SHP77 treated with DMSO at 0.1 percent for 48 hours (cell line): Measurements from ENCODE around the gene FAM131C.
"Not testable (repeated sequence)": the region's sequence is repeated elsewhere in the genome, so short reads cannot be mapped to it uniquely, and the experiment has no call there.

Source experiments
- DNase-seq: peaks from one replicate; lab custom pipeline; 2025; lab: John Stamatoyannopoulos, UW

FAM131C gene

GRCh38 chr1:16058394-16059120, 14.9 kb downstream of the FAM131C start:
- not testable (repeated sequence) for DNase-seq

DNA sequence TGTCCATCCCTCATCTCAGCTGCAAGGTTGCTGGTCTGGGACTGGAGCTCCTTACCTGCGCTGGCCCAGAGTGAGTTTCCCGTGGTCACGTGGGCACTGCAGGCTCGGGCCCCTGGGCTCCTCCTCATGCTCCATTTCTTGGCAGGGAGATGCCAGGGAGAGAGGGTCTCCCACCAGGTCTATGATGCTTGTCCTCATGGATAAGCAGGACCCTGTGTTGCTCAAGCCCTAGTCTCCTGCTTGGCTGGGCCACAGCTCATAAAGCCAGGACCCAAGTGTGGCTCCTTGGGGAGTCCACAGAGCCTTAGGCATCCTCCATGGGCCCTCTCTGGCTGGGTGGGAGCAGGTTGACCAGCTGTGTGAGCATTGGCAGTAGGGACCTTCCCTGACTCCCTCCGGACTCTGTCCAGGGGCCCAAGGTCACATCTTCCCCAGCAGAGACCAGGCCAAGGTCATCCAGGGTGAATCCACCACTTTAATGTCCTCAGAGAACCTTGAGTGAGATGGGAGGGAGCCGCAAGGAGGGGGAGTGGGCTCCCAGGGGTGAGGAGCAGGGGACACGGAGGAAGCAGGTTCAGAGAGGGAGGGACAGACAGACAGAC, 16.0 kb downstream of the FAM131C start:
- DNase-seq, result not testable (repeated sequence)

- DNase-seq, result not testable (repeated sequence)
Measured at GRCh38 chr1:16056521-16056912, 16.9 kb downstream of the FAM131C start.

DNA sequence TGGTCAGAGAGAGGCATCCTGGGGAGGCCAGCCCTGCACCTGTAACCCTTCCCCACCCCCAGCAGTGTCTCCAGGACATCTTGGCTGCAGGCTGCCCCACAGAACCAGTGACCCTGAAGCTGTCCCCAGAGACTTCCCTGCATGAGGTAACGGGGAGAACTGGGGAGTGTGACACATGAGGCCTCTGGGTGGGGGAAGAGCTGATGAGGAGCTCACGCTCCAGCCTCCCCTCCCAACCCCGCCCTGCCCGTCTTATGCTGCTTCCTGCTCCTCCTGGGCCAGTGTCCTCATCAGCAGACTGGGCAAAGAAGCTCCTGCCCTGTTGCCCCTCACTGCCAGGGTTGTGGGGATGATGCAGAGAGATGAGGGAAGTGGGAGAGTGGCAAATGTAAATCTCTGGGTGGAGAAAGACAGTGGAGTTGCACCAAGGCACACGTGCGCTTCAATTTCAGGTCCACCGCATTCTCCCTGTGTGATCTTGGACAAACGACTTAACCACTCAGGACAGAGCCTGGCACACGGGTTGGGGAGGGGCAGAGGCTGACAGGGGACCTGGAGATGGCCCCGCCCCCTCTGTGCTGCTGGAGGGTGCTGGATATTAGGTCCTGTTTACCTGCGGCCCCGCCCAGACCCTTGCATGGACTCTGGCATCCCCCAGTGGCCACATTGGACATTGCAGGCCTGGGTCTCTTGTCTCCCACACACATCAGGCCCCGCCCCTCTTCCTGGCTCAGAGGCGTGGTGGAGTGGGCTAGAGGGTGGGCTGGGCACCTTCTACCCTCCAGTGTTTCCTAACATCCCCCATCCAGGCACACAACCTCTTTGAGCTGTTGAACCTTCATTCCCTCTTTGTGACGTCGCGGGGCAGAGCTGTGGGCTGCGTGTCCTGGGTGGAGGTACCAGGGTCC, 17.6 kb downstream of the FAM131C start:
- DNase-seq, result peak; percentile 74

GRCh38 chr1:16054598-16055540, 18.6 kb downstream of the FAM131C start:
- no peak for DNase-seq

DNA sequence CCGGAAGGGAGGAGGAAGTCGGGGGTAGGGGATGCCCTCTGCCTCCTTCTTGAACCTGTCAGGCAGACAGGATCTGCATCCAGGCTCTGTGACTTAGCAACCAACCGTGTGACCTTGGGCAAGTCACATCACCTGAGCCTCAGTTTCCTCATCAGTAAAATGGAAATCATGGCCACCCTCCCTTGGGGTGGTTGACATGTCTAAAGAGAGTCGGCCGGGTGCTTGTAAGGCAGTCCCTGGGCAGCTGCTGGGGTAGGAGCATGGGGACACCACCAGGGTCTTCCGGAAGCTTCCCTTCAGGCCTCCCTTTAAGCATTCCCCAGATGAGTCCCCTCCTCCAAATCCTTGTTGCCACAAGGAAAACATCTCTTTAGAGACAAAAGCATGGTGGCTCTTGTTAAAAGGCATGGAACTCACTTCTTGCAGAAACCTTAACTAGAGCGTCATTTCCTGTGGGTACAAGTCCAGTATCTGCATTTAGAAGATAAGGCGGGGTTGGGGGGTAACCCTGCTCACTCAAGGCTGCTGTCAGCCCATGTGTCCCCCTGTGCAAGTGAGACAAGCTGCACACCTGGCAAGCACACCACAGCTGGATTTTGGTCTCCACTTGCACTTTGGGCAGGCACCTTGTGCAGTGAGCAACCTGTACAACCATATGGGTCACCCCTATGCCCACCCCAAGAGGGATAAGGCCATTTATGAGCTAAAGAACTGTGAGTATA, 19.5 kb downstream of the FAM131C start:
- DNase-seq, result no peak

DNA sequence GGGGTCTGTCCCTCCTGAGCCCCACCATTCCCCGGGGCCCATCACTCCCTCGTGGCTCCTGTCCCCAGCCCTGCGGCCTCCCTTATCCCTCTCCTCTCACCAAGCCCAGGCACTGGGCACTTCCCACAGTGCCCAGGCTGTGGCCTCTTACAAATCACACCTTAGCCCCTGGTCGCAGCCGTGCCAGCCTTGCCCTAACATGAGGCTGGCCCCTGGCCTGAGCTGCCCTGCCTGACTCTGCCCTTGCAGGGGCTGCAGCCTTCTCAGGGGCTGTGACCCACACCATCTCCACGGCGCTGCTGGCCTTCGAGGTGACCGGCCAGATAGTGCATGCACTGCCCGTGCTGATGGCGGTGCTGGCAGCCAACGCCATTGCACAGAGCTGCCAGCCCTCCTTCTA, 21.5 kb downstream of the FAM131C start:
- DNase-seq, result not testable (repeated sequence)

DNA sequence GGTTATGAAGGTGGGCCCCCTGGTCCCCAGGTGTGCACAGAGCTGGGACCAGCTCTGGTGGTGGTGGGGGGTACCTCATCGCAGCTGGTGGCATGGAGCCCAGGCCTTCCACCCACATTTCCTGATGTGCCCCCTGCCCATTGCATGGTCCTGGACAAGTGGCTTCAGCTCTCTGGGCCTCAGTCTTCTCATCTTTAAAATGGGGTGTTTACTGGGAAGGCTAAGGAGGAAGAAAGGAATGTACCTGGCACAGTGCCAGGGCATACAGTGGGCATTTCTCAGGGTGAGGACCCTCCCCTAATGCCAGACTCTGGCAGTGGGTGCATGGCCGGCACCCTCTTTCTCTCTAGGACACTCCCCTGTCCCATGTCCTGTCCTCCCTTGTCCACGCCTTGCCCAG, 22.4 kb downstream of the FAM131C start:
- DNase-seq, result no peak

GRCh38 chr1:16050328-16050727, 23.1 kb downstream of the FAM131C start:
- no peak for DNase-seq

GRCh38 chr1:16048573-16049189, 24.8 kb downstream of the FAM131C start:
- no peak for DNase-seq

- DNase-seq, result no peak
Measured at GRCh38 chr1:16047791-16048475, 25.5 kb downstream of the FAM131C start.

GRCh38 chr1:16046842-16047241, 26.6 kb downstream of the FAM131C start:
- DNase-seq, result no peak

GRCh38 chr1:16043950-16044349, 29.5 kb downstream of the FAM131C start:
- DNase-seq, result no peak

- DNase-seq, result no peak
Measured at GRCh38 chr1:16043521-16043920, 29.9 kb downstream of the FAM131C start, which contains the start of gene CLCNKB. Gene CLCNKB (plus strand): TSS chr1:16043782. CDS start chr1:16044493, 711 bp downstream.

DNA sequence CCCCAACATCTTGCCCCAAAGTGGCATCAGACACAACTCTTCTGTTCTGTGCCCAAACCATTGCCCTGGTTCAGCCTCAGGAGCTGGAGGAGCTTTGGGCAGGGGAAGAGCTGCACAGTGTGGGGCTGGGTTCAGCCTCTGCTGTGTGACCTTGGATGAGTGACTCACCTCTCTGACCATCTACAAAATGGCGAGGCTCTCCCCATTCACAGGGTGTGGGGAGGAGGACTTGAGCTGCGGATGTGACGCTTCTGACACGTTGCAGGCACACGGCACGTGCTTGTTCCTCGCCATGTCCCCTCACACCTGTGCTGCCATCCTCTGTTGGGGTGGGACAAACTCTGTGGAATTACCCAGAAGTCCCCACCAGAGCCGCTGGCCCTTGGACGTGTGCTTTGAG, 30.8 kb downstream of the FAM131C start:
- DNase-seq, result not testable (repeated sequence)

DNA sequence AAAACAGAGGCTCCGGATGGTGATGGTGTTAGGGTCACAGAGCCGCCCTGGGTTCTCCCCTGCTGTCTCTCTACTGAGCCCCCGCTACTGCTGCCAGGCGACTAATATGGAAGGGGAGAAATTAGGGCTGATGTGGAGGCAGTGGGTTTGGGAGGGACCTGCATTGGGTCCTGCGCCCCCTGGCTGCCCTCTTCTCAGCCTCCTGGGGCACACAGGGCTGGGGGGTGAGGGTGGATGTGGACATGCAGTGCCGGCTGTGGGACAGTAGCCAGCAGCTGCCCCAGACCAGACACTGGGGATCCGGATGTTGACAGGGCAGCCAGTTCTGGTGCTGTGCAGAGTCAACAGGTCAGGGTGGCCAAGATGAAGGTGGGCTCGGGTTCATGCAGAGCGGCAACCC, 31.4 kb downstream of the FAM131C start:
- no peak for DNase-seq

DNA sequence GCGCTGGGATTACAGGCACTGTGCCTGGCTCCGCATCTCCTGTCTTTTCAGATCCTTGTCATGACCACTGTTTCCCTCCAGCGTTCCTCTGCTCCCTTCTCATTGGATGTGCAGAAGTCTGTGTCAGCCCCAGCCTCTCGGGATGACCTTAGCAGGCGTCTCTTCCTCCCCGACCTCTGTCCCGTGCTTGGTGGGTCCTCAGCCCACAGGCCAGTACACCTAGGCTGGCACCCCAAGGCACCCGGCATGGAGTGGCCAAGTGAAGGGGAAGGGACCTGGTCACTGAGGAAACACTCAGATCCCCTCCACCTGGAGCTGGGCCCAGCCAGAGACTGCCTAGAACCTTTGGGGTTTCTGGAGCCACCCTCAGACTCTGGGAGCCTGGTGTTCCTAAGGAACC, 32.3 kb downstream of the FAM131C start:
- no peak for DNase-seq

DNA sequence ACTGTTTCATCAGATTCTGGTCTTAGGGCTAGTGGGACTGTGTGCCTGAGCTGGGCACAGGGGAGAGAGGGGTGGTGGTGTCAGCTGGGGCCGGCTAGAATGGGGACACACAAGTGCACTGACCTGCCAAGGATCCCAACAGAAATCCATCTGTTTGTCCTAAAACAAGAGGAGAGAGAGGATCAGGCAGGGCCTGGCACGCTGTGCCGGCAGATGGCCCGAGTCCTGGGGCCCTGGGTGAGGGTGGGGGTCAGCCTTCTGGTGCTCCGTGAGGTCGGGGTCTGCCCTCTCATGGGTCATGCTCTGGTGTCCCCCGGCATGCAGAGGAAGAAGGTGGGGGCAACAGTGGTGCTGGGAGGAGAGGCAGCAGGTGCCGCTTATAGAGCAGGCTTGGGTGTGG, 33.6 kb downstream of the FAM131C start:
- DNase-seq, result not testable (repeated sequence)

- no peak for DNase-seq
Measured at GRCh38 chr1:16038620-16038912, 34.9 kb downstream of the FAM131C start.

DNA sequence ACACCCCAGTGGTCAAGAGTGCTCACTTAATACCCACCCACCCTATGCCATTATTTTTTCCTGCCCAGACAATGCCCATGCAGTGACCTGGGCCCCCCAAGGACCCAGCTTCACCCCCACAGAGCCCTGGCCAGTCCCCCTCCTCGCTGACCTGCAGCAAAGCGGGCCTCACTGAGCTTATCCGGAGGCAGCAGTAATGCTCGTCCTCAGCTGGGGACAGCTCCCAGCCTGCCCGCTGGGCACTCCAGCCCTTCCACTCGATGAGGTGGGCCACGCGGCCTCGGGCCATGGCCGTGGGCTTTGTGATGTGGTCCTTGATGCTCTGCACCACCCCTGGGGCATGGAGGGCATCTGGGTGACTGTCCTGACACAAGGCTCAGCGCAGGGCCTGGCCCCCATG, 37.0 kb downstream of the FAM131C start:
- not testable (repeated sequence) for DNase-seq
